Right lobe of liver (tissue), 6 donors: ENCODE data around the gene LDLR. TPM values are rescaled to one million over a fixed set of nuclear protein-coding genes. Genes with fewer than 3 reads are reported as not detected.

Experiments used
- ATAC-seq, 4 donors: fragments of 200-7000 bp; cut with Tn5 transposase; one replicate each; pipeline ENCODE4 v1.9.1; 2020; ENCODE audit warnings: mild to moderate bottlenecking in 4 of 4, moderate library complexity in 4 of 4
- DNase-seq, 3 donors: peaks; one replicate each; pipeline ENCODE4 v3.0.0-alpha.2; 2020
- H3K27ac ChIP-seq, 3 donors: fragments of 200-600 bp; one replicate each; pipeline ENCODE4 v1.8.0; 2022
- H3K27me3 ChIP-seq, 2 donors: fragments of 200-600 bp; one replicate each; pipeline ENCODE4 v1.8.0; 2022
- H3K36me3 ChIP-seq, 4 donors: fragments of 200-600 bp; sonication (generic) in 1 of 4; one replicate each; pipeline versions ENCODE4 v1.5.1 to v1.8.0; 2017 to 2022; ENCODE audit warnings: control low read depth in 1 of 4
- H3K4me1 ChIP-seq, 4 donors: fragments of 200-600 bp; sonication (generic) in 1 of 4; one replicate each; pipeline versions ENCODE4 v1.5.1 to v1.8.0; 2017 to 2022; ENCODE audit warnings: control low read depth in 1 of 4
- H3K4me3 ChIP-seq, 3 donors: fragments of 200-600 bp; one replicate each; pipeline ENCODE4 v1.8.0; 2022
- H3K9me3 ChIP-seq, 4 donors: fragments of 200-600 bp; sonication (generic) in 1 of 4; one replicate each; pipeline versions ENCODE4 v1.5.1 to v1.8.0; 2017 to 2022; ENCODE audit warnings: control low read depth in 1 of 4
- POLR2A ChIP-seq: fragments of 450-650 bp; IDR thresholded peaks from one replicate; pipeline ENCODE4 v1.6.1; 2017; ENCODE audit warnings: antibody characterized with exemption, mild to moderate bottlenecking
- WGBS: methylation state at CpG from one replicate; pipeline ENCODE4 v1.1.6; 2018; ENCODE audit warnings: low coverage, low lambda C conversion rate; ENCODE audit not compliant: insufficient coverage; ENCODE audit errors: missing lambda C conversion rate; 5-methylcytosine and 5-hydroxymethylcytosine counted together
- intact Hi-C, 2 donors: fragments of 100-400 bp; cut with DNase I; formaldehyde crosslinking; loops; one replicate each; pipeline versions ENCODE4 v1.11.2 to v1.14.1; 2022
- total RNA-seq, 6 experiments: library from RNA; depleted of rRNA in 2 of 6; stranded (reverse); fragments of >200 nt in 2 of 6; fragmentation: NEBNext Ultra II Directional in 3 of 6; extraction: Animal tissue kit (Norgen Biotek cat#: 25700) in 3 of 6; gene quantifications; one replicate each; pipeline versions ENCODE4 v1.1.0 to v1.2.4, GENCODE V29; 2016 to 2023
- TF ChIP-seq, protein P1 (sequence below), 4 donors: fragments of 200-600 bp in 3 of 4; fragments of 450-650 bp in 1 of 4; IDR thresholded peaks; one replicate each; pipeline versions ENCODE4 v1.5.1 to v1.8.0; 2016 to 2022; ENCODE audit warnings: antibody characterized with exemption in 4 of 4, mild to moderate bottlenecking in 2 of 4
- donor health status: DM: no; HTN: yes; CAD: no.
- donor health status: DM: no; HTN: no; CAD: no.
- donor health status: DM: no; HTN: no; CAD: no.
- donor health status: DM: no; HTN: yes; CAD: no.
- donor health status: DM: no; HTN: yes; CAD: no.

Gene LDLR
- total RNA-seq, 6 experiments from 2014 or later: 8.6 to 117 (median 26.8) TPM

DNA sequence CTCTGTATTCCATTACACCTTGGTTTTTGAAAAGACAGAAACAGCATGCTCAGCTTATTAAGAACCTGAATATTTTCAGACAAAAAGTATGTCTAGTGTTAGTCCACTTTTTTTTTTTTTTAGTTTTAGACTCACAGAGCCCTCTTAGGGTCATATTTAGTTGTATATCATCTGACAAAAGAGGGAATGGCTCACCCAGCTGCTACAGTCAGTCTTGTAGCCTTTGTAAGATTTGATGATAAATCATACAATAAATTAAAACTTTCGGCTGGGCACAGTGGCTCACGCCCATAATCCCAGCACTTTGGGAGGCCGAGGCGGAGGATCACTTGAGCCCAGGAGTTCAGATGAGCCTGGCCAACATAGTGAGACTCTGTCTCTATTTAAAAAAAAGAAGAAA lies 43.7 kb upstream of the LDLR start:
- intact Hi-C loops: no loop called here
- H3K4me3 ChIP-seq: no peak overlapping the region
- no peaks in the 10 kb centered on the region for H3K27me3 ChIP-seq
- H3K9me3 ChIP-seq: no peaks in the 10 kb centered on the region
- peaks cover 0 to 9% (median 0%) of the 10 kb centered on the region in 4 donors for H3K36me3 ChIP-seq
- no peak for TF ChIP-seq POLR2A
- TF ChIP-seq, protein P1, sequence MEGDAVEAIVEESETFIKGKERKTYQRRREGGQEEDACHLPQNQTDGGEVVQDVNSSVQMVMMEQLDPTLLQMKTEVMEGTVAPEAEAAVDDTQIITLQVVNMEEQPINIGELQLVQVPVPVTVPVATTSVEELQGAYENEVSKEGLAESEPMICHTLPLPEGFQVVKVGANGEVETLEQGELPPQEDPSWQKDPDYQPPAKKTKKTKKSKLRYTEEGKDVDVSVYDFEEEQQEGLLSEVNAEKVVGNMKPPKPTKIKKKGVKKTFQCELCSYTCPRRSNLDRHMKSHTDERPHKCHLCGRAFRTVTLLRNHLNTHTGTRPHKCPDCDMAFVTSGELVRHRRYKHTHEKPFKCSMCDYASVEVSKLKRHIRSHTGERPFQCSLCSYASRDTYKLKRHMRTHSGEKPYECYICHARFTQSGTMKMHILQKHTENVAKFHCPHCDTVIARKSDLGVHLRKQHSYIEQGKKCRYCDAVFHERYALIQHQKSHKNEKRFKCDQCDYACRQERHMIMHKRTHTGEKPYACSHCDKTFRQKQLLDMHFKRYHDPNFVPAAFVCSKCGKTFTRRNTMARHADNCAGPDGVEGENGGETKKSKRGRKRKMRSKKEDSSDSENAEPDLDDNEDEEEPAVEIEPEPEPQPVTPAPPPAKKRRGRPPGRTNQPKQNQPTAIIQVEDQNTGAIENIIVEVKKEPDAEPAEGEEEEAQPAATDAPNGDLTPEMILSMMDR (IDR thresholded peaks at IDR 0.05): no peak
- DNase-seq: no peak
- no peaks in the 10 kb centered on the region for H3K4me1 ChIP-seq
- H3K27ac ChIP-seq: no peak overlapping the region
- no peak for ATAC-seq
- WGBS: 94% methylated on average over 4 of the region's 4 CpGs

DNA sequence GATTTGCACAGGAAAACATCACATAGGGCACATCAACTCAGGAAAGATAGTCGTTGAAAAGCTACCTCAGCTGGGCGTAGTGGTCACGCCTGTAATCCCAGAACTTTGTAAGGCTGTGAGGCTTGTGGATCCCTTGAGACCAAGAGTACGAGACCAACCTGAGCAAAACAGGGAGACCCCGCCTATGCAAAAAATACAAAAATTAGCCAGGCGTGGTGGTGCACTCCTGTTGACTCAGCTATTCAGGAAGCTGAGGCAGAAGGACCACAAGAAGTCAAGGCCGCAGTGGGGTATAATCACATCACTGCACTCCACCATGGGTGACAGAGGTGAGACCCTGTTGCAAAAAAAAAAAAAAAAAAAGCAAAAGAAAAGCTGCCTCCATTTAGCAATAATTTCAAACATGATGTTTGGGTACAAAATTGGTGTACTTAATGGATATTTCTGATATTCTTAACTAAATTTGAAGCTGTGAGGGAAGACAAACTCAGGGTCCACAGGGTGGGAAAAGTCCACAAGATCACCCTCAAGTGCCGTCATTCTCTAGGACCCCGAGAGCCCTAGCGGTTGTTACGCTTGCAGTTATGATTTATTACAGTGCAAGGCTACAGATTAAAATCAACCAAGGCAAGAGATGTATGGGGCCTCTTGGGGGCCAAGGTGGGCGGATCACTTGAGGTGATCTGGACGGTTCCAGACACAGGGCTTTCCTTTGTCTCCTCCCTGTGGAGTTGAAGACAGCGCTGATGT lies 42.5 kb upstream of the LDLR start:
- no peak for ATAC-seq
- no peaks in the 10 kb centered on the region for H3K36me3 ChIP-seq
- 100% methylated on average over 5 of the region's 14 CpGs for WGBS

DNA sequence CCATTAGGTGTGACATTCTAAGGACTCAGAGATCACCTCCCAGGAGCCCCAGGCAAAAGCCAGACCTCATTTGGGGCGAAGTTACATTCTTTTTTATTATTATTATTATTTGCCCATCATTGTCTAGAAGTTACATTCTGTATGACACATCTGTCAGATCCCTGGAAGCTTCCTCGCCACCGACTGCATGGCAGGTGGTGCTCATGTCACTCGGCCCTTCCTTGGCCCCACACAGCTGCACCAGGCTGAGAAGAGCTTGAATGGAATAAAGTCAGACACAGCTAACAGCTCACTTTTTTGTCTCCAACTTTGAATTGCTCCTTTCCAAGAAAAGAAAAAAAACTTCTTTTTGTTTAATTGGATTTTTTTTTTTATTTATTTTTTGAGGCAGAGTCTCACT lies 41.4 kb upstream of the LDLR start:
- DNase-seq (no peak), ATAC-seq (no peak)
- H3K27me3 ChIP-seq: no peaks in the 10 kb centered on the region
- no peak for TF ChIP-seq POLR2A
- intact Hi-C loops: no loop called here
- WGBS: 94% methylated on average over 4 of the region's 4 CpGs
- H3K36me3 ChIP-seq: no peaks in the 10 kb centered on the region
- no peak overlapping the region for H3K4me3 ChIP-seq
- H3K27ac ChIP-seq: no peak overlapping the region
- H3K4me1 ChIP-seq: no peaks in the 10 kb centered on the region
- no peaks in the 10 kb centered on the region for H3K9me3 ChIP-seq

More for the DNA sequence above, 42.5 kb upstream of the LDLR start:
- Histone ChIP-seq H3K9me3 (no peaks in the 10 kb centered on the region), H3K27me3 (no peaks in the 10 kb centered on the region), H3K4me1 (no peaks in the 10 kb centered on the region), H3K4me3 (no peak overlapping the region), H3K27ac (no peak overlapping the region)
- intact Hi-C loops: no loop called here
- TF ChIP-seq POLR2A: no peak
- TF ChIP-seq, protein P1 (IDR thresholded peaks at IDR 0.05): no peak
- no peak for DNase-seq

DNA sequence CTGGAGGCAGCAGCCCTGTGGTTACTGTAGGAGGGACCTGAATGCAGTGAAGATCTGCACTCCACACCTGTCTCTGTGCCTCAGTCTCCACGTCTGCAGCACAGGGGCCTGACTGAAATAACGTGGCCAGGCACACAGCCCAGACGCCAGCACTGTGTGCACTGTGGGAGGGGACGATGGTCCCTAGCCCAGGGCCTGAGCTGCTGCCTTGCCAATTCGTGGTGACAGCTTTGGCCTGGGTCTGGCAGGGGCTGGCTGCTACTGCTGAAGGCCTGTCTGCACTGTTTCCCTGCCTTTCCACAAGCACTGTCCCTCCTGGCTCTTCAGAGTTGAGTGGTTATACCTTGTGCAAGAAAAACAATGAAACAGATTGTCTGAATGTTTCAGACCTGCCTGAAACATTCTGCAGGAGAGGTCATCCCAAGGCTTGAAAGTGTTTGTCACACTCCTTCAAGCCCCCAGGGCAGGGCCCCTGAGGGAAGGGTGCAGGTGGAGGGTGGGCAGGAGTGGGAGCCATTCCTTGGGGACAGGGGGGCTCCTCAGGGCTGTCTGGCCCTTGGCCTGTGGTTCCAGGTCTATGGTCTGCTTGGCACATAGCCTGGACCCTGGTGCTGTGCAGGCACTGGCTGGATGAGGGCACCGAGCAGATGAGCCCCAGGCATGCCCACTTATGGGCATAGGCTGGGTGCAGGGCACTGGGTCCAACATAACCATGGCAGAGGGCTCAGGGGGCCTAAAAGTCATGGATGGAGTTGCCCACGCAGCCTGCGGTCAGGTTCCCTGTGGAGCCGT lies 38.7 kb upstream of the LDLR start:
- no peak overlapping the region for H3K4me3 ChIP-seq
- WGBS: 93% methylated on average over 3 of the region's 9 CpGs

More for the DNA sequence above, 38.7 kb upstream of the LDLR start:
- intact Hi-C loops: no loop called here
- Histone ChIP-seq H3K36me3 (no peaks in the 10 kb centered on the region), H3K27me3 (no peaks in the 10 kb centered on the region), H3K9me3 (no peaks in the 10 kb centered on the region), H3K4me1 (peaks cover 0 to 3% (median 0%) of the 10 kb centered on the region in 4 donors), H3K27ac (no peak overlapping the region)
- TF ChIP-seq POLR2A: no peak
- TF ChIP-seq, protein P1 (IDR thresholded peaks at IDR 0.05): no peak
- ATAC-seq (no peak), DNase-seq (no peak)
